IPS DF 6.9 (cell line): ENCODE data around the gene LINGO3.
A peak's percentile ranks its signal among the peaks of the same experiment; 100 is the strongest.

ENCODE experiments used
- DNase-seq: peaks from one replicate; pipeline ENCODE4 v3.0.0-alpha.2; 2013; ENCODE audit warnings: low read depth, low spot score
- H3K27ac ChIP-seq: one replicate; pipeline ENCODE4 v1.5.1; 2013; ENCODE audit warnings: low read length, control low read depth
- H3K27me3 ChIP-seq: 2 replicates; pipeline ENCODE4 v1.6.1; 2013; ENCODE audit warnings: mild to moderate bottlenecking, low read length; ENCODE audit not compliant: control insufficient read depth, insufficient read depth
- H3K36me3 ChIP-seq: 2 replicates; pipeline ENCODE4 v1.6.1; 2013; ENCODE audit warnings: low read length; ENCODE audit not compliant: control insufficient read depth, insufficient read depth
- H3K4me1 ChIP-seq: 2 replicates; pipeline ENCODE4 v1.6.1; 2013; ENCODE audit warnings: low read length; ENCODE audit not compliant: control insufficient read depth, insufficient read depth
- H3K4me3 ChIP-seq: 2 replicates; pipeline ENCODE4 v1.5.1; 2013; ENCODE audit warnings: mild to moderate bottlenecking, low read length
- H3K9me3 ChIP-seq: 2 replicates; pipeline ENCODE4 v1.6.1; 2013; ENCODE audit warnings: low read length, inconsistent platforms; ENCODE audit not compliant: control insufficient read depth, insufficient read depth
- WGBS: extraction: QIAGEN DNeasy Blood & Tissue Kit; methylation state at CpG from one replicate; pipeline ENCODE4 v1.1.7; 2013; ENCODE audit warnings: mixed read lengths, missing lambda C conversion rate; ENCODE audit not compliant: insufficient read length, insufficient coverage; 5-methylcytosine and 5-hydroxymethylcytosine counted together

Gene LINGO3

DNA sequence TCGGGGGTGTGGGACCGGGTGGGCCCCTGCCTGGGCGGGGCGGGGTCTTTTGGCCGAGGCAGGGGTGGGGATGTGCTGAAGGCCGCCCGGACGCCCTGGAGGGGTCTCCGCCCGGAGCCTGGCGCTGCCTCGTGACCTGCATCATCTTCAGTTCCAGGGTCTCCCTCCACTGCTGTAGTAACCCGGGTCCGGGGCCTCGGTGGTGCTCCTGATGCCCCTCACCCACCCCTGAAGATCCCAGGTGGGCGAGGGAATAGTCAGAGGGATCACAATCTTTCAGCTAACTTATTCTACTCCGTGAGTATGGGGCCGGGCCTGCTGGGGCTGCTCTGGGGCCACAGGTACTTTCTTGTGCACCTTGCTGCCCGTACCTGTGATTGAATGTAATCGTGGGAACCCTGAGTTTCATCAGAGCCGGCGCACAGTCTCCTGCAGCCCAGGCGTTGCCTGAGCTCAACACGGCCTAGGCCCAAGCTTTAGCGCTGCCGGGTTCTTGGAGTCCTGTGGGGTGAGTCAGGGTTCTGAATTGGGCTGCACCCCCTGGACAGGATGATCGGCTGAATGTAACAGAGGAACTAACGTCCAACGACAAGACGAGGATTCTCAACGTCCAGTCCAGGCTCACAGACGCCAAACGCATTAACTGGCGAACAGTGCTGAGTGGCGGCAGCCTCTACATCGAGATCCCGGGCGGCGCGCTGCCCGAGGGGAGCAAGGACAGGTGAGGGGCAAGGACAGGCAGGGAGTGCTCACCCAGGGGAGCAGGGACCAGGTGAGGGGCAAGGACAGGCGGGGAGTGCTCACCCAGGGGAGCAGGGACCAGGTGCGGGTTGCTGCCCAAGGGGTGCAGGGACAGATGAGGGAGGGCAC lies 36.5 kb downstream of the LINGO3 start:
- no CpG with 5 or more reads among the region's 43 CpGs for WGBS
- Histone ChIP-seq H3K27me3 (no peaks in the 10 kb centered on the region), H3K36me3 (peaks cover 13% of the 10 kb centered on the region), H3K4me3 (peak overlapping the region; percentile 97; the same call in 1 of the 2 replicates), H3K4me1 (peaks cover 6% of the 10 kb centered on the region), H3K9me3 (no peaks in the 10 kb centered on the region), H3K27ac (no peak overlapping the region)
- DNase-seq, result no peak

DNA sequence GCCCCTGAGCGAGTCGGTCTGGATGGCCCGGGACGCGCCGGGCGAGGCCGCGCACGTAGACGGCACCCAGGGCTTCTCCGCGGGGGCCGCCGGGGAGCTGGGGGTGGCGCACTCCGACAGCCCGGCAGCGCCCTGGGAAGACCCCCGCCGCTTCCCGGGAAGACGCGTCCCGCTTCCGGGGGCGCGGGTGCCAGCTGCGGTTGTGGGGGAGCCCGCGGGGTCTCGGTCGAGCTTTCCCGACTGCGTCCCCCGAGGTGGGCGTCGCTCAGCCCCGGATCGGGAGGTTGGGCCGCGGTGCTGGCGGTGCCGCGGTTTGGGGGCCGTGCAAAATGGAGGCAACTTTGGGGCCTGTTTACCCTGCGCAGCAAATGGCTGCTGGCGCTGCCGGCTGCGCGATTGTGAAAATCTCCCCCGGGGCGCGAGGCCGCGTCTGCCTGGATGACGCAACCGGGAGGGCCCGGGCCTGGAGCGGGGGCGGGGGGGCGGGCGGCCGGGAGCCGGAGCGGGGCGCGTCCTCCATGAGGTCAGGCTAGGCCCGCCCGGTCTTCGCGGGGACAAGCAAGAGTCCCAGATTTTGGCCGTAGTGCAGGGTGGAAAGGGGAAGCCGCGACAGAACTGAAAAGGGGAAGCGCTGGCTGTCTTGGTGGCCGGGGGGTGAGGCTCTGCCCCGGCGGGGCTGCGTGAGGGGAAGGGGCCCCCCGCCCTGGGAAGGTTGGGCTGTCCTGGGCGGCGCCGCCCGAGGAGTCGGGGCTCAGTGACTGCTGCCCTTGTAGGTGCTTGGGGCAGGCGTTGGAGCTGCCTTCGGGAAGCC lies 37.3 kb downstream of the LINGO3 start:
- no CpG with 5 or more reads among the region's 88 CpGs for WGBS
- H3K4me1 ChIP-seq, result peaks cover 6% of the 10 kb centered on the region
- no peaks in the 10 kb centered on the region for H3K9me3 ChIP-seq
- peaks cover 13% of the 10 kb centered on the region for H3K36me3 ChIP-seq
- no peaks in the 10 kb centered on the region for H3K27me3 ChIP-seq
- no peak for DNase-seq
- H3K27ac ChIP-seq, result no peak overlapping the region
- peak overlapping the region; percentile 97 for H3K4me3 ChIP-seq

GRCh38 chr19:2270157-2270422 lies 37.9 kb downstream of the LINGO3 start:
- H3K4me3 ChIP-seq, result peak overlapping the region; percentile 97
- no peak overlapping the region for H3K27ac ChIP-seq
- H3K36me3 ChIP-seq, result peaks cover 13% of the 10 kb centered on the region
- no peak for DNase-seq
- H3K4me1 ChIP-seq, result peaks cover 5% of the 10 kb centered on the region
- WGBS, result no CpG with 5 or more reads among the region's 30 CpGs
- H3K27me3 ChIP-seq, result no peaks in the 10 kb centered on the region
- H3K9me3 ChIP-seq, result no peaks in the 10 kb centered on the region

DNA sequence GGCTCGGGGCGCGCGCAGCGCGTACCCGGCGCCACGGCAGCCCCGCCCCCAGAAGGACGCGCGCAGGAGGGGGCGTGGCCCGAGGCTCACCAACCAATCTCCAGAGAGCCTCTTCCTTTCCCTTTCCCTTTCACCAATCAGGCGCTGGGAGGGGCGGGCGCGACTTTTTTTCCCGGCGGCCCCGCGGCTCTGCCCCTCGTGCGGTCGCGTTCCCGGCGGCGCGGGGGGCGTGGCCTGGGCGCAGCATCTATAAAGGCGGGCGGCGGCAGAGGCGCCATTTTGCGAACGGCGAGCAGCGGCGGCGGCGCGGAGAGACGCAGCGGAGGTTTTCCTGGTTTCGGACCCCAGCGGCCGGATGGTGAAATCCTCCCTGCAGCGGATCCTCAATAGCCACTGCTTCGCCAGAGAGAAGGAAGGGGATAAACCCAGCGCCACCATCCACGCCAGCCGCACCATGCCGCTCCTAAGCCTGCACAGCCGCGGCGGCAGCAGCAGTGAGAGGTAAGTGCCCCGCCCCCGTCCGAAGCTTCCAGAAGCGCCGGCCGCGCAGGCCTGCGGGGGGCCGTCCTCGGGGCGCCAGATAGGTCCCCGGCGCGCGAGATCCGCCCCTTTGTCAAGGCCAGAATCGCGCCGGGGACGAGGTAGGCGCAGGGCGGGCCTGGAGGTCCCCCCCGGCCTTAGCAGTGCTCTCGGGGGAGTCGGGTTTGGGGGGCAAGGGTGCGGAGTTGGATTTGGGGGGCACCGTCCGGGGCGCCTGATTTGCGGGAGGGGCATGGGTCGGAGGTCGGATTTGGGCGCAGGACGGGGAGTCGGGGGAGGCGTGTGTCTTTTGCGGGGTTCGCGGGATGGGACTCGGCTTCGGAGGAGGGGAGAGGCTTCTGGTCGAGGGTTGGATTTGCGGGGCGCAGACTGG lies 38.5 kb downstream of the LINGO3 start:
- H3K27ac ChIP-seq, result no peak overlapping the region
- H3K4me1 ChIP-seq, result peaks cover 5% of the 10 kb centered on the region
- H3K9me3 ChIP-seq, result no peaks in the 10 kb centered on the region
- H3K4me3 ChIP-seq, result peak overlapping the region; percentile 97
- H3K27me3 ChIP-seq, result no peaks in the 10 kb centered on the region
- peaks cover 13% of the 10 kb centered on the region for H3K36me3 ChIP-seq
- peak; percentile 74 for DNase-seq
- WGBS, result no CpG with 5 or more reads among the region's 103 CpGs

GRCh38 chr19:2268861-2269243 lies 39.1 kb downstream of the LINGO3 start:
- no CpG with 5 or more reads among the region's 19 CpGs for WGBS
- H3K36me3 ChIP-seq, result peaks cover 13% of the 10 kb centered on the region

DNA sequence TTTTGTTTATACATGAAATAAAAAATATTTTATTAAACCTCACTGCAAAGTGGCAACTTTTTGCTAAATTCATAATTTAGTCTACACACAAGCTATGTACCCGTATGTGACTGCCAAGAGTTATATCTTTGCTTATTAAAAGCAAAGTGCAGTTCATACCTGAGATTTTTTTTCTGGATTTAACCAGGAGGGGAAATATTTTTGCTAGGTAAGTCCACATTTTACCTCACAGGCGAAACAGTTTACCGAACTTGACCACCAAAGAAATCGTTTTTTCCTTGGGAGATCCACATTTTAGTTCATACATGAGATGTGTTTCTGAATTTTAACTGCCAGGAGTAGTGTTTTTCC lies 39.5 kb downstream of the LINGO3 start:
- Histone ChIP-seq H3K27ac (no peak overlapping the region), H3K27me3 (no peaks in the 10 kb centered on the region), H3K4me3 (no peak overlapping the region), H3K36me3 (peaks cover 13% of the 10 kb centered on the region), H3K9me3 (no peaks in the 10 kb centered on the region), H3K4me1 (peaks cover 5% of the 10 kb centered on the region)
- DNase-seq, result no peak
- WGBS, result no CpG with 5 or more reads among the region's 4 CpGs

More at GRCh38 chr19:2268861-2269243, 39.1 kb downstream of the LINGO3 start:
- no peak overlapping the region for H3K27ac ChIP-seq
- no peak for DNase-seq
- H3K27me3 ChIP-seq, result no peaks in the 10 kb centered on the region
- H3K4me1 ChIP-seq, result peaks cover 5% of the 10 kb centered on the region
- no peaks in the 10 kb centered on the region for H3K9me3 ChIP-seq
- peak overlapping the region; percentile 44; the same call in 1 of the 2 replicates for H3K4me3 ChIP-seq

DNA sequence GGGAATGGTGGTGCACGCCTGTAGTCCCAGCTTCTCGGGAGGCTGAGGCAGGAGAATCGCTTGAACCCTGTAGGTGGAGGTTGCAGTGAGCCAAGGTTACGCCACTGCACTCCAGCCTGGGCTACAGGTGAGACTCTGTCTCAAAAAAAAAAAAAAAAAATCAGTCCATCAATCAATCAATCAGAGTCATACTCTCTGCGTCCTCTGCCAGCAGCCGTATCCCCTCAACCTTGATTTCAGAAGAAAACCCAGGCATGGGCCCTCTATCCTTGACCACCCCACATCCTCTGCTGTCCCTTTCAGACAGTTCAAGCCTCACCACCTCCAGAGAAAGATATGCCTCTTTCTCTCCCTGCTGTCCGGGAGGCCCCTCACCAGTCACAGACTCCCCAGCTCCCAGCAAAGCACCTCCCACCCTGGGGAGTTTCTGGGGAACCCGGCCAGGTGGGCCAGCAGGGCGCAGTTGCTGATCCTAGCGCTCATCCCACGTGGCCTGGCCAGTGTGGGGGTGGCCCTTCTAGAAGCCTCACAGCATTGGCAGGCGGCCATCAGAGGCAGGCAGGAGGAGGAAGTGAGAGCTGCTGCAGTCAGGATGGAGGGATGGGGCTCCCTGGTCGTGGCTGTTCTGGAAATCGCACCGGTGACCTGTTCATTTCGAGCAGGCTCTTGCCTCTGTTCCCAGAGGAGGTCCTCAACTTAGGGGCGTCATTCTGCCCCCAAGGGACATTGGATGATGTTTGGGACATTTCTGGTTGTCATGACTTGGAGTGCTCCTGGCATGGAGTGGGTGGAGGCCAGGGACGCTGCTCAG lies 41.6 kb downstream of the LINGO3 start:
- Histone ChIP-seq H3K27ac (no peak overlapping the region), H3K9me3 (no peaks in the 10 kb centered on the region), H3K4me1 (no peaks in the 10 kb centered on the region), H3K27me3 (no peaks in the 10 kb centered on the region), H3K4me3 (no peak overlapping the region), H3K36me3 (no peaks in the 10 kb centered on the region)
- DNase-seq, result no peak
- WGBS, result no CpG with 5 or more reads among the region's 18 CpGs

GRCh38 chr19:2261438-2262172 lies 46.3 kb downstream of the LINGO3 start:
- no peaks in the 10 kb centered on the region for H3K36me3 ChIP-seq
- WGBS, result no CpG with 5 or more reads among the region's 7 CpGs
- H3K9me3 ChIP-seq, result no peaks in the 10 kb centered on the region
- H3K27ac ChIP-seq, result no peak overlapping the region
- H3K27me3 ChIP-seq, result no peaks in the 10 kb centered on the region
- no peak for DNase-seq
- H3K4me1 ChIP-seq, result no peaks in the 10 kb centered on the region
- no peak overlapping the region for H3K4me3 ChIP-seq

DNA sequence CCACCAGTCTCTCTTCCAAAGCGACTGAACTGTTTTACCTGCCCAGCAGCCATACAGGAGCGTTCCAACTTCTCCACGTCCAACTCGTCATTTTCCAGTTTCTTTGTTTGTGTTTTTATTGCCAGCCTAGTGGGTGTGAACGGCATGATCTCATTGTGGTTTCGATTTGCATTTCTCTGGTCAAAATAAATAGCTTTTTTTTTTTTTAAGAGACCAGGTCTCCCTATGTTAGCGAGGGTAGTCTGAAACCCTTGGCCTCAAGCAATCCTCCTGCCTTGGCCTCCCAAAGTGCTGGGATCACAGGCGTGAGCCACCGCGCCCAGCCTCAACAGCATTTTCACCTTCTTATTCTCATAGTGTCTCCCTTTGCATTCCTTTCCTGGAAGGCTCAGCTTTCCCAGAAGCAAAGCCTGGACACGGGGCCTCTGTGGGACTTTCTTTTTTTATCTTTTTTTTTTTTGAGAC lies 47.6 kb downstream of the LINGO3 start:
- no CpG with 5 or more reads among the region's 11 CpGs for WGBS
- Histone ChIP-seq H3K4me1 (no peaks in the 10 kb centered on the region), H3K9me3 (no peaks in the 10 kb centered on the region)

More for the DNA sequence above, 47.6 kb downstream of the LINGO3 start:
- DNase-seq, result no peak
- Histone ChIP-seq H3K4me3 (no peak overlapping the region), H3K36me3 (no peaks in the 10 kb centered on the region), H3K27ac (no peak overlapping the region), H3K27me3 (no peaks in the 10 kb centered on the region)
